GM10266 (cell line): ENCODE measurements around the gene HS3ST1.

Source experiments
- DNase-seq: peaks from one replicate; pipeline ENCODE4 v3.0.0; 2012; ENCODE audit errors: extremely low spot score
- CTCF ChIP-seq: IDR thresholded peaks from 2 replicates; pipeline ENCODE4 v1.5.1; 2012; ENCODE audit warnings: mild to moderate bottlenecking, low read depth; ENCODE audit not compliant: control insufficient read depth, insufficient read depth; ENCODE audit errors: missing control alignments

HS3ST1 gene

DNA sequence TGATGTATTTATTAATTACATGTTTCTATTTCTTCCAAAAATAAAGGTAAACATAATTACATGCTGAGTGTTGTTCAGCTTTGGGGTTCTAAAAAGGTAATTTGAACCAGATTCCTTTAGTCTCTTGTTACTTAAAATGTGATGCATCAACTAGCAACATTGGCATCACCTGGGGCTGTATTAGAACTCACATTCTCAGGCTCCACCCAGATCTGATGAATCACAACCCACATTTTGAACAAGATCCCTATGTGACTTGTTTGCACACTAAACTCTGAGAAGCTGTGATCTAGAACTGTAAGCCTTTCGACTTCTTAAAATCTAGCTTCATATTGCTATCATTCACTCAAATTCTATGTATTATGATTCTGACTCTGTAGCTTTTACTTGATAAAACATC, 23.0 kb upstream of the HS3ST1 start:
- no peak for DNase-seq
- TF ChIP-seq CTCF, result no peak

DNA sequence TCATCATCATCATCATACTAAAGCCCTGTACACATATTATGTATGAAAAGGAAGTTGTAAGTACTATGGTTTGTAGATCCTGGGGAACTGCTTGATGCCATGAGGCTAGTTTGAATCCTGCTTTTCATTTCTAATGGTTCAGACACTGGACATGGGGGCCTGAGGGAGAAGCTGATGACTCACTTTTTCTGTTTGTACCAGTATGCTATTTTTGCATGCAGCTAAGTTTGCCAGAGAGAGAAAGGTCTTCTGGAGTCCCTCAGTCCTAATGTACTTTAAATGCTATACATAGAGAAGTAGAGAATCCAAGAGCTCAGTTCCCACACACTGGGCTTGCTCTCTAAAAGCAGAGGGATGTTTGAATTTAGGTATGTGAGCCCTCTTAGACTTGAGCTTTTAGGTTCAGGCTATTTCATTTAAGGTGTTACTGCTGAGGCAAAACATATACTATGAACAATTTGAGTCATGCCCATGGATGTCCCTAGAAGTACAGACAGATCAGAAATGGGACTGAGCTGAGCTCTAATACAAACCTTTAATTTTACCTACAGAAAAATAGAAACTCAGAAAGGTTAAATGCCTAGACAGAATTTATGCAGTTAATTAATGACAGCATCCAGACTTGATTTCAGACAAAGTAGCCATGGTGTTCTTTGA, 17.6 kb upstream of the HS3ST1 start:
- no peak for DNase-seq
- no peak for TF ChIP-seq CTCF

DNA sequence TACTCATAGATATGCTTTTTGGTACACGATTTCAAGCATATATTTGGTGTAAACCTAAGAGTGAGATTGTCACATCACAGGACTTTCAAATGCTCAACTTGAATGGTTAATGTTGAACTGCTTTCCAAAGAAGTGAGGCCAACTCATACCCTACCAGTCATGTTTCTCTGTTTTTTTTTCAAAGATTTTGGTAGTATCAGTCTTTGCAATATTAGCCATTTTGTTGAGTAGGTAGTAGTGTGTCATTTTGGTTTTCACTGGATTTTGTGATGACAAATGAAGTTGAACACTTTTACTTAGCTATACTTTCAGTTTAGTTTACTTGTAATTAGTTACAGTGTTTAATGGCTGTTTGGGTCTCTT, 12.5 kb upstream of the HS3ST1 start:
- no peak for DNase-seq
- TF ChIP-seq CTCF, result no peak

DNA sequence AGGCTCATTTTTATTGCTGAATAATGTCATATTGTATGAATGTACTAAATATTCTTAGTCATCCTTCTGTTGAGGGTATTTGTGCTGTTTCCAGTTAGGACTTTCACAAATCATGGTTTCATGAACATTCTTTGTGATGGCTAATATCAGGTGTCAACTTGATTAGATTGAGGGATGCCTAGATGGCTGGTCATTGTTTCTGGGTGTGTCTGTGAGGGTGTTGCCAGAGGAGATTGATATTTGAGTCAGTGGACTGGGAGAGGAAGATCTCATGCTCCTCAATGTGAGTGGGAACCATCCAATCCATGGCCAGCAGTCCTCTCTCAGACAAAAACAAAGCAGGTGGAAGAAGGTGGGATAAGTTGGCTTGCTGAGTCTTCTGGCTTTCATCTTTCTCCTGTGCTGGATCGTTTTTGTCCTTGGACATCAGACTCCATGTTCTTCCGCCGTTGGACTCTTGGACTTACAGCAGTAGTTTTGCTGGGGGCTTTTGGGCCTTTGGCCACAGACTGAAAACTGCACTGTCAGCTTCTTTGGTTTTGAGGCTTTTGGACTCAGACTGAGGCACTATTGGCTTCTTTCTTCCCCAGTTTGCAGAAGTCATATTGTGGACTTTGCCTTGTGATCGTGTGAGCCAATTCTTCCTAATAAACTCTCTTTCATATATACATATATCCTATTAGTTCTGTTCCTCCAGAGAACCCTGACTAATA, 11.9 kb upstream of the HS3ST1 start:
- no peak for DNase-seq
- TF ChIP-seq CTCF, result no peak

DNA sequence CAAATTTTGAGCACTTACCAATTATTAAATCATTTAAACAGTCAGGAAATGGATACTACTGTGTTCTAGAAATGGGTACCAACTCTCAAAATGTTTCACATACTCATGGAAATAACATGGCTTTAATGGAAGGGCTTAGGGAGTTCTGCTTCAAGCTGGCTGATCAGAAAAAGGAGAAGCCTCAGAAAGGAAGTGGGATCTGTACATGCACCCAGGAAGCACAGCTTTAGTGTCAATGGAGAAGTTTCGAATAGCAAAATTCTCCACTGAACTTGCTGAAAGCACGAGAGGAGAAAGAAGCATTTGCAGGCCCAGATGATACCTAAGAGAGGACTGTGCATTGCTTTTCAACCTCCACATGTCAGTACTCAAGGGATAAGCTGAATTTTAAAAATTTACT, 11.1 kb upstream of the HS3ST1 start:
- TF ChIP-seq CTCF, result no peak
- no peak for DNase-seq

DNA sequence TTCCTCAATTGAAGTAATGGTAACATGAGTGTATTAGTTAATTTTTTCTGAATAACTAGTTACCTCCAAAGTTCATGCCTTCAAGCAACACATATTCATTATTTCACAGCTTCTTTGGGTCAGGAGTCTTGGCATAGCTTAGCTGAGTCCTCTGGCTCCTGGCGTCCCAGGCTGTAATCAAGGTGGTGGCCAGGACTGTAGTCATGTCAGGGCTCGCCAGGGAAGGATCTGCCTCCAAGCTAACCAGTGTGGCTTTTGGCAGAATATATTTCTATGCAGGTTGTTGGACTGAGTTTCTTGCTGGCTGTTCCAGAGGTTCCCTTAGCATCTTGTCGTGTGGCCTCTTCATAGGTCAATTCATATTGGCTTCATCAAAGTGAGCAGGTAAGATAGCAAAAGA, 10.0 kb upstream of the HS3ST1 start:
- TF ChIP-seq CTCF, result no peak
- DNase-seq, result no peak

DNA sequence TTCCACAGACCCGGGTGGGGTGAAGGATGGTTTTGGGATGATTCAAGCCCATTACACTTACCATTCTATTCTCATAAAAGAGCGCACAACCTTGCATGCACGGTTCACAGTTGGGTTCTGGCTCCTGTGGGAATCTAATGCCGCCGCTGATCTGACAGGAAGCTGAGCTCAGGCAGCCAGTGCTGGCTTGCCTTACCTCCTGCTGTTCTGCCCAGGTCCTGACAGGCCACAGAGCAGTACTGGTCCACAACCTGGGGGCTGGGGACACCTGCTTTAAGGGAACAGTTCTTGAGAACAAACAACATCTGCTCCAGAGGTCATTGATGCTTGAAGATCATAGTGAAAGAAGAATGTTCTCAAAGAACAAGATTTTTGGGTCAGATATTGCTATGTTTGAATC, 8.0 kb upstream of the HS3ST1 start:
- no peak for TF ChIP-seq CTCF
- no peak for DNase-seq
